OCI-LY1 (cell line): Measurements from ENCODE around the gene SH3TC2.

Experiments used
- CTCF ChIP-seq: fragments of 200-600 bp; sonication (generic), shearing (Covaris generic); IDR thresholded peaks from 2 replicates; pipeline ENCODE4 v1.5.1; 2017; ENCODE audit warnings: mild to moderate bottlenecking, antibody characterized with exemption, low read length, moderate library complexity, mixed read lengths
- EZH2 ChIP-seq: fragments of 200-600 bp; sonication (generic), shearing (Covaris generic); IDR thresholded peaks from 2 replicates; pipeline ENCODE4 v1.8.0; 2017; ENCODE audit warnings: borderline replicate concordance, mixed run types, mild to moderate bottlenecking, antibody characterized with exemption, low read length, moderate library complexity, mixed read lengths

- TF ChIP-seq EZH2: no peak
- no peak for TF ChIP-seq CTCF
These were observed 51.1 kb downstream of the SH3TC2 start for GRCh38 chr5:149011728-149012127.
